ENCODE results near the gene SUSD4. TPM values are rescaled to one million over a fixed set of nuclear protein-coding genes. Genes with fewer than 3 reads are reported as not detected.

Gene SUSD4
- total RNA-seq, 2 experiments from 2014 or later, result 13.0 to 13.8 TPM

GRCh38 chr1:223290397-223290796, 73.6 kb downstream of the SUSD4 start:
- H3K4me3 ChIP-seq (ENCODE audit: low read length), result no peak overlapping the region
- intact Hi-C loops (cut with DNase I, micrococcal nuclease), result no loop called here
- H3K9me3 ChIP-seq (ENCODE audit: control insufficient read depth in 1 of 2, insufficient read depth in 1 of 2, low read length in 2 of 2), result no peaks in the 10 kb centered on the region
- peaks cover 30% of the 10 kb centered on the region for H3K36me3 Mint-ChIP-seq (ENCODE audit: low read depth)
- no peak for TF ChIP-seq CTCF (IDR thresholded peaks at IDR 0.05)
- H3K4me1 Mint-ChIP-seq (ENCODE audit: low read depth), result peaks cover 5% of the 10 kb centered on the region
- H3K27me3 Mint-ChIP-seq, result no peaks in the 10 kb centered on the region
- no peaks in the 10 kb centered on the region for H3K9me3 Mint-ChIP-seq
- no peak for DNase-seq
- no peak overlapping the region for H3K27ac Mint-ChIP-seq
- H3K27ac ChIP-seq (ENCODE audit: low read depth in 1 of 2, low read length in 2 of 2), result no peak overlapping the region
- H3K4me1 ChIP-seq (ENCODE audit: insufficient read depth, low read length), result no peaks in the 10 kb centered on the region
- ChIA-PET CTCF (no interaction called here), POLR2A (no interaction called here)
- H3K36me3 ChIP-seq (ENCODE audit: insufficient read depth, low read length), result no peaks in the 10 kb centered on the region
- no peaks in the 10 kb centered on the region for H3K27me3 ChIP-seq (ENCODE audit: control insufficient read depth in 1 of 2, insufficient read depth in 2 of 2, low read length in 2 of 2)
- no peak overlapping the region for H3K4me3 Mint-ChIP-seq
- no peak for ATAC-seq (ENCODE audit: poor library complexity)

GRCh38 chr1:223289621-223290020, 74.4 kb downstream of the SUSD4 start:
- Mint-ChIP-seq H3K9me3 (no peaks in the 10 kb centered on the region), H3K4me1 (ENCODE audit: low read depth) (peaks cover 5% of the 10 kb centered on the region), H3K36me3 (ENCODE audit: low read depth) (peaks cover 32% of the 10 kb centered on the region), H3K27me3 (no peaks in the 10 kb centered on the region), H3K27ac (no peak overlapping the region), H3K4me3 (no peak overlapping the region)
- CTCF ChIA-PET, result no interaction called here
- H3K27ac ChIP-seq (ENCODE audit: low read depth in 1 of 2, low read length in 2 of 2), result no peak overlapping the region
- intact Hi-C loops (cut with DNase I, micrococcal nuclease), result no loop called here
- no peaks in the 10 kb centered on the region for H3K4me1 ChIP-seq (ENCODE audit: insufficient read depth, low read length)
- no peak overlapping the region for H3K4me3 ChIP-seq (ENCODE audit: low read length)
- H3K9me3 ChIP-seq (ENCODE audit: control insufficient read depth in 1 of 2, insufficient read depth in 1 of 2, low read length in 2 of 2), result no peaks in the 10 kb centered on the region
- no peaks in the 10 kb centered on the region for H3K36me3 ChIP-seq (ENCODE audit: insufficient read depth, low read length)
- H3K27me3 ChIP-seq (ENCODE audit: control insufficient read depth in 1 of 2, insufficient read depth in 2 of 2, low read length in 2 of 2), result no peaks in the 10 kb centered on the region
- TF ChIP-seq CTCF (IDR thresholded peaks at IDR 0.05), result no peak
- POLR2A ChIA-PET, result no interaction called here
- no peak for ATAC-seq (ENCODE audit: poor library complexity)
- no peak for DNase-seq

- POLR2A ChIA-PET, result no interaction called here
- H3K27me3 ChIP-seq (ENCODE audit: control insufficient read depth in 1 of 2, insufficient read depth in 2 of 2, low read length in 2 of 2), result no peaks in the 10 kb centered on the region
- H3K27ac ChIP-seq (ENCODE audit: low read depth in 1 of 2, low read length in 2 of 2), result no peak overlapping the region
- Mint-ChIP-seq H3K27me3 (no peaks in the 10 kb centered on the region), H3K9me3 (no peaks in the 10 kb centered on the region), H3K27ac (no peak overlapping the region), H3K4me1 (ENCODE audit: low read depth) (peaks cover 5% of the 10 kb centered on the region), H3K36me3 (ENCODE audit: low read depth) (peaks cover 32% of the 10 kb centered on the region), H3K4me3 (no peak overlapping the region)
- CTCF ChIA-PET, result no interaction called here
- H3K9me3 ChIP-seq (ENCODE audit: control insufficient read depth in 1 of 2, insufficient read depth in 1 of 2, low read length in 2 of 2), result no peaks in the 10 kb centered on the region
- DNase-seq (no peak), ATAC-seq (ENCODE audit: poor library complexity) (no peak)
- no peak overlapping the region for H3K4me3 ChIP-seq (ENCODE audit: low read length)
- H3K36me3 ChIP-seq (ENCODE audit: insufficient read depth, low read length), result no peaks in the 10 kb centered on the region
- no peaks in the 10 kb centered on the region for H3K4me1 ChIP-seq (ENCODE audit: insufficient read depth, low read length)
- no peak for TF ChIP-seq CTCF (IDR thresholded peaks at IDR 0.05)
- intact Hi-C loops (cut with DNase I, micrococcal nuclease), result no loop called here
Observed at GRCh38 chr1:223288826-223289225, 75.2 kb downstream of the SUSD4 start.
